SK-N-SH treated with all-trans-retinoic acid at 6 μM for 48 hours (cell line): ENCODE measurements around the gene RGR.

ENCODE experiments used
- ESRRG ChIP-seq: fragments of 250-450 bp; sonication (Bioruptor Pico); IDR thresholded peaks from 2 replicates; pipeline ENCODE4 v1.6.1; 2021; ENCODE audit warnings: mild to moderate bottlenecking
- GLIS3 ChIP-seq: fragments of 250-450 bp; sonication (Bioruptor Pico); IDR thresholded peaks from 2 replicates; pipeline ENCODE4 v1.5.0; 2020; ENCODE audit warnings: mild to moderate bottlenecking, moderate library complexity
- PPARA ChIP-seq: fragments of 250-450 bp; sonication (Bioruptor Pico); IDR thresholded peaks from 2 replicates; pipeline ENCODE4 v1.5.0; 2020; ENCODE audit warnings: mild to moderate bottlenecking, borderline replicate concordance
- RARB ChIP-seq: fragments of 250-450 bp; sonication (Bioruptor Pico); IDR thresholded peaks from 2 replicates; pipeline ENCODE4 v1.8.0; 2021; ENCODE audit warnings: mild to moderate bottlenecking, moderate library complexity
- ZFP30 ChIP-seq: fragments of 450-650 bp; formaldehyde crosslinking; IDR thresholded peaks from 2 replicates; pipeline ENCODE4 v1.5.0; 2022; ENCODE audit warnings: mild to moderate bottlenecking, moderate library complexity
- ZNF70 ChIP-seq: fragments of 450-650 bp; formaldehyde crosslinking; IDR thresholded peaks from 2 replicates; pipeline ENCODE4 v1.5.0; 2020; ENCODE audit warnings: mild to moderate bottlenecking, moderate library complexity

GRCh38 chr10:84286695-84287094 is 41.8 kb downstream of the RGR start:
- no peak for TF ChIP-seq ESRRG (CRISPR knock-in tag)
- TF ChIP-seq ZFP30: no peak
- no peak for TF ChIP-seq RARB (CRISPR knock-in tag)
- no peak for TF ChIP-seq PPARA (CRISPR knock-in tag)
- TF ChIP-seq ZNF70 (CRISPR knock-in tag): no peak
- TF ChIP-seq GLIS3 (CRISPR knock-in tag): no peak
